Measurements from ENCODE around the gene ELAVL1.

ELAVL1 gene

GRCh38 chr19:7953060-7953459, 52.4 kb downstream of the ELAVL1 start:
- no peak for DNase-seq (ENCODE audit: low read depth)
- no peak overlapping the region for H3K4me3 ChIP-seq (ENCODE audit: low read depth, low read length)
- TF ChIP-seq CTCF (IDR thresholded peaks at IDR 0.05; ENCODE audit: control insufficient read depth, extremely low read depth, insufficient read depth), result no peak

GRCh38 chr19:7947939-7948338, 57.5 kb downstream of the ELAVL1 start:
- DNase-seq (ENCODE audit: low read depth), result no peak

GRCh38 chr19:7944177-7944761, 61.2 kb downstream of the ELAVL1 start:
- peak; percentile 79 for TF ChIP-seq CTCF (IDR thresholded peaks at IDR 0.05; ENCODE audit: control insufficient read depth, extremely low read depth, insufficient read depth)
- peak; percentile 84 for DNase-seq (ENCODE audit: low read depth)

More at GRCh38 chr19:7947939-7948338, 57.5 kb downstream of the ELAVL1 start:
- TF ChIP-seq CTCF (IDR thresholded peaks at IDR 0.05; ENCODE audit: control insufficient read depth, extremely low read depth, insufficient read depth), result no peak
- no peak overlapping the region for H3K4me3 ChIP-seq (ENCODE audit: low read depth, low read length)

GRCh38 chr19:7943444-7944176, 61.8 kb downstream of the ELAVL1 start, which contains the start of gene TIMM44:
Gene TIMM44, minus strand, starts transcription at chr19:7943666. Its CDS starts 15 bp downstream, at chr19:7943651.
- peak; percentile 99 for DNase-seq (ENCODE audit: low read depth)
- peak within 1 kb of the TSS; percentile 85 for H3K4me3 ChIP-seq (ENCODE audit: low read depth, low read length)
- TF ChIP-seq CTCF (IDR thresholded peaks at IDR 0.05; ENCODE audit: control insufficient read depth, extremely low read depth, insufficient read depth), result no peak

More at GRCh38 chr19:7944177-7944761, 61.2 kb downstream of the ELAVL1 start:
- peak overlapping the region; percentile 85 for H3K4me3 ChIP-seq (ENCODE audit: low read depth, low read length)

- DNase-seq (ENCODE audit: low read depth), result no peak
- H3K4me3 ChIP-seq (ENCODE audit: low read depth, low read length), result peak overlapping the region; percentile 85
- TF ChIP-seq CTCF (IDR thresholded peaks at IDR 0.05; ENCODE audit: control insufficient read depth, extremely low read depth, insufficient read depth), result no peak
Measured at GRCh38 chr19:7942981-7943443, 62.4 kb downstream of the ELAVL1 start.

GRCh38 chr19:7941895-7942596, 63.4 kb downstream of the ELAVL1 start:
- no peak for DNase-seq (ENCODE audit: low read depth)
- peak overlapping the region; percentile 85 for H3K4me3 ChIP-seq (ENCODE audit: low read depth, low read length)
- TF ChIP-seq CTCF (IDR thresholded peaks at IDR 0.05; ENCODE audit: control insufficient read depth, extremely low read depth, insufficient read depth), result no peak

Measured in LNCaP clone FGC (cell line).